OCI-M1 (cell line): ENCODE results near the gene CISD3.

Experiments used
- DNase-seq: peaks from one replicate; lab custom pipeline; 2025; lab: John Stamatoyannopoulos, UW

CISD3 gene

DNA sequence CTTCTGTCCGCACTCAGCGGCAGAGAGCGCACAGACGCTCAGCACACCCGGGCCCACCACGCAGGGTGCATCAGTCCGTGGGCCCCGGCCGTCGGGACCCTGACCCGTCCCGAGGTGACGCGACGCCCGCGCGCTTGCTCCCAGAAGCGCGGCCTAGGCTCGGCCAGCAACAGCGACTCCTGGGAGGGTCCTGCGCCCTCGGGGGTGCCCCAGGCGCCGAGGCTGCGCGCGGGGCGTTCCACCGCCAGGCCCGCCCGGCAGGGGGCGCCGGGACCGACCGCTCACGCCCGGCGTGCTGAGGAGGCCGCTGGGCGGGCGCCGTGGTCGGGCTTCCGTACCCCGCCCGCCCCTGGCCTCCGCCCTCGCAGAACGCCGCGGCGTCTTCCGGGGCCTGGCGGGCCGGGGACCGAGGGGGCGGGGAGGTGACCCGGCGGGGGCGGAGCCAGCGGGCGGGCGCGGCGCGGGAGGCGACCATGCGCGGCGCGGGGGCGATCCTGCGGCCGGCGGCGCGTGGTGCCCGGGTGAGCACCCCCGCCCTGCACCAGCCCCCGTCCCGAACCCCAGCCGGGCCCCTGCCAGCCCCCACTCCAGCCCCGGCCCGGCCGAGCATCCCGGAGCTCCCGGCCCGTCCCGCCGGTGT is at the start of gene CISD3:
Gene CISD3, plus strand, starts transcription at position 456 of the 640 bp plus-strand sequence. Its CDS starts 18 bp downstream, at position 474.
- peak; percentile 91 for DNase-seq

GRCh38 chr17:38681096-38681495 is 49.0 kb upstream of the CISD3 start:
- no peak for DNase-seq

DNA sequence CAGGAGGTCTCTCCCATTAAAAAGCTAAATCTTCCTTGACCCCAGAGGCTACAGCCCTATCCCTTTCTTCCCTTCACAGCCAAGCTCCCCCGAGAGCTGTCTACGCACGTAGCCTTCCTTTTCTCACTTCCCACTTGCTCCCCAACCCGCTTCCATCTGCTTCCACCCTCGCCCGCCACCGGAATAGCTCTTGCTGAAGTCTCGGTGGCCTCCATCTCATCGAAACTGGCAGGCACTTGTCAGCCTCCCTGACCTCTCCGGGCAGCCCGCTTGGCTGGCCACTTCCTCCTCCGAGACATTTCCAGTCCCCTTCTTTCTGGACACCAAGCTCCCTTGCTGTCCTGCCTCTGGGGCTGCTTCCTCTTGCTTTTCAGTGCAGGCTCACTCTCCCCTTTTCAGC is 44.6 kb upstream of the CISD3 start:
- no peak for DNase-seq

- no peak for DNase-seq
These were observed 42.9 kb upstream of the CISD3 start for GRCh38 chr17:38687286-38687685.

GRCh38 chr17:38690386-38690785 is 39.8 kb upstream of the CISD3 start:
- no peak for DNase-seq

DNA sequence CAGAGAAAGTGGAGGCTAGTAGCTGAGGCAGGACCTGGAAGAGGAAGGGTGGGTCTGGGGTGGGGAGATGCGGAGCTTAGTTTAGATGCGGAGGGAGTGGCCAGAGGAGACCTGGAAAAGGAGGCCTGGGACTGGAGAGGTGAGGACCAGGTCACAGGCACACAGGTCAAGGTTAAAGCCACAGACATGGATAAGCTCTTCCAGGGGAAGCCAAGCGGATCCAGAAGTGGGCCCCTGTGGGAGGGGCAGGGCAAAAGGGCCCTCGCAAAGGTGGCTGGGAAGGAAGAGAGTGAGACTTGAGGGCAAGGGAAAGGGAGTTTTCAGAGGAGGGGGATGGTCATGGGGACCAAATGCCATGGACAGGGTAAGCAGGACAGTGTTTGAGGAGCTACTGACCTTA is 39.0 kb upstream of the CISD3 start:
- no peak for DNase-seq

- no peak for DNase-seq
These were observed 36.3 kb upstream of the CISD3 start for GRCh38 chr17:38693700-38694329.

- DNase-seq, result no peak
These were observed 32.9 kb upstream of the CISD3 start for GRCh38 chr17:38697061-38697820.

DNA sequence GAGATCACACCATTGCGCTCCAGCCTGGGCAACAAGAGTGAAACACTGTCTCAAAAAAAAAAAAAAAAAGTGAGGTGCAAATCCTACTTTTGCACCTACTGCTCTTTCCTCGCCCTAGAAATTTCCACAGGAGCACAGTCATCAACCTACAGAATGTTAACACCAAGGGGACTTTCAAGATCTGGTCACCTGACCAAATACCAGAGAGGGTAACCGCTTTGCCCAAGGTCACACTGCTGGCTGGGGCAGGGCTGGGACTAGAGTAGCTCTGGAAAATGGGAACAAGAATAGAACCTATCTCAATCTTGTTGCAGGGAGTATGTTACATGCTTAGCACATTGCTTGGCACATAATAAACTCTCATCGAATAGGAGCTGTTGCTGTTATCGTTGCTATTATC is 31.4 kb upstream of the CISD3 start:
- no peak for DNase-seq

- DNase-seq, result peak; percentile 82
These were observed 28.5 kb upstream of the CISD3 start for GRCh38 chr17:38701504-38702165.

GRCh38 chr17:38702166-38702915 is 27.8 kb upstream of the CISD3 start:
- peak; percentile 93 for DNase-seq

- peak; percentile 69 for DNase-seq
These were observed 27.0 kb upstream of the CISD3 start for GRCh38 chr17:38702916-38703741.

GRCh38 chr17:38703742-38704605 is 26.2 kb upstream of the CISD3 start:
- DNase-seq, result peak; percentile 82

- peak; percentile 87 for DNase-seq
These were observed 25.3 kb upstream of the CISD3 start, which contains the start of gene MLLT6 for GRCh38 chr17:38704606-38705522. Gene MLLT6 (plus strand): TSS chr17:38705273. CDS start chr17:38705633, 360 bp downstream.

DNA sequence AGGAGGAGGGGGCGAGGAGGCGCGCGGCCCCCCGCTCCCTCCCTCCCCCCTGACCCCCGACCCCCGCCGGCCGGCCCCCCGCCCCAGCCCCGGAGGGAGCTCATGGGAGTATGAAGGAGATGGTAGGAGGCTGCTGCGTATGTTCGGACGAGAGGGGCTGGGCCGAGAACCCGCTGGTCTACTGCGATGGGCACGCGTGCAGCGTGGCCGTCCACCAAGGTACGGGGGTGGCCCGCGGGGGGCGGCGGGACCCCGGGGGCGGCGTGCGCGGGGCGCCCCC is 24.7 kb upstream of the CISD3 start:
- DNase-seq, result peak; percentile 35

DNA sequence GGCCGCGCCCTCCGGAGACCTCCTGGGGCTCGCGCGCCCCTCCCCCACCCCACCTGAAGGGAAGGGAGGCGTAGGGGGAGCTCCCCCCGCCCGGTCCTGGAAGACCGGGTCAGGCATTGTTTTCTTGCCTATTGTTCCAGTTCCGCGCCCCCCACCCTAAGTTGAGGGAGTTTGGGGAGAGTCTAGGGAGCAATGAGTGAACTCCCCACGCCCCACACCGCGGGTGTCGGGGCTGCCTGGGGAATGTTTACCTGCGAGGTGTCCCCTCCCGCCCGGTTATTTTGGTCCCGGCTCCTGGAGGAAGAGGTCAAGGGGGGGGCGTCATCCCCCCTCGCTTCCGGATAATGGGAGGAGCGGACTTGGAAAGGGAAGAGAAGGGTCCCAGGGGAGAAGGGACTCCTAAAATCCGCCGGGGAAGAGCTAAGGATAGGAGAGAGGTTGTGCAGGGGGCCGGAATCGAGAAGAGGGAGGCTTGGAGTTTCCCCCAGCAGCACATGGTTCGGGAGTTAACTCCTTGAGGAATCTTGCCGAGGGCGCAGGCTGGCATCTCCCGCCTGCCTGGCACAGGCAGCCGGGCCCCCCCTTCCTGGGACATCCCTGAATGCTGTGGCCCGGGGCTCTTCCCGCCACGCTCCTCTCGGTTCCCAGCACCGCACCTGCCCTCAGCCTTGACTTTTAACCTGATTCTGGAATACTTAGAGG is 24.2 kb upstream of the CISD3 start:
- DNase-seq, result peak; percentile 31

GRCh38 chr17:38706505-38707216 is 23.5 kb upstream of the CISD3 start:
- peak; percentile 22 for DNase-seq
